GM21529 (cell line): ENCODE data around the gene POLDIP2.

Experiments
- ATAC-seq: cut with Tn5 transposase; IDR thresholded peaks from one replicate; pipeline ENCODE4 v1.9.1; 2021; ENCODE audit not compliant: unreplicated experiment

POLDIP2 gene

DNA sequence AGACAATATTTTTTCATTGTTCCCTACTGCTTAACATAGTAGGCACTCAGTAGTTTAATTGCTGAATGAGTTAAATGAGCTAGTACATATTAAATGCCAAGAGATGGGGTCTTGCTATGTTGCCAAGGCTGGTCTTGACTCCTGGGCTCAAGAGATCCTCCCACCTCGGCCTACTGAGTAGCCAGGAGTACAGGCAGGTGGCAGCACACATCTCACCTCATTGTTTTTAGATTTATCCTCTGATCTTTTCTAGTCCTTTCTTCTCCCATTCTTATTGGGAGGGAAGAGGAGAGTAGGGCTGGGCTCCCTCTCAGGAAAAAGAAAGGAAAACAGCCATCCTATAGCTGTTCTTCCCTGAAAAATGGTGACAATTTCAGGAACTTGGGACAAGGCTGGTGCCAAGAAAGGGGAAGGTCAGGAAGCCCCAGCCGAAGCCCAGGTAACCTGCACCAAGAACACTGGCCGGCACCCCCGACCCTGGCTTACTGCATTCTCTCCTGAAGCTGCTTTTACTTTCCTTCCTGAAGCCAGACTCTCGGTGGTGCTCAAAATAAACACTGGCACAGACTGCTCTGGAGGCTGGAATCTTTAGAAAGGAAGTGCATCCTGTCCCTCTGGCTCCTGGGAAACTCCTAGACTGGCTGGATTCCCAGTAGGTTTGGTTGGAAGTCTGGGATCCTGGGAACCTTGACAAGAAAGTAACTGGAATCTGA, 19.1 kb downstream of the POLDIP2 start:
- ATAC-seq, result no peak

GRCh38 chr17:28335959-28336871, 21.1 kb downstream of the POLDIP2 start:
- ATAC-seq, result no peak

GRCh38 chr17:28335201-28335958, 21.9 kb downstream of the POLDIP2 start, which contains the start of the genes IFT20 and TNFAIP1:
TSS of gene IFT20 (minus strand) at chr17:28335472. CDS start at chr17:28331985, 3,487 bp downstream.
TSS of gene TNFAIP1 (plus strand) at chr17:28335761. CDS start at chr17:28339522, 3,761 bp downstream.
- ATAC-seq, result peak; percentile 93

DNA sequence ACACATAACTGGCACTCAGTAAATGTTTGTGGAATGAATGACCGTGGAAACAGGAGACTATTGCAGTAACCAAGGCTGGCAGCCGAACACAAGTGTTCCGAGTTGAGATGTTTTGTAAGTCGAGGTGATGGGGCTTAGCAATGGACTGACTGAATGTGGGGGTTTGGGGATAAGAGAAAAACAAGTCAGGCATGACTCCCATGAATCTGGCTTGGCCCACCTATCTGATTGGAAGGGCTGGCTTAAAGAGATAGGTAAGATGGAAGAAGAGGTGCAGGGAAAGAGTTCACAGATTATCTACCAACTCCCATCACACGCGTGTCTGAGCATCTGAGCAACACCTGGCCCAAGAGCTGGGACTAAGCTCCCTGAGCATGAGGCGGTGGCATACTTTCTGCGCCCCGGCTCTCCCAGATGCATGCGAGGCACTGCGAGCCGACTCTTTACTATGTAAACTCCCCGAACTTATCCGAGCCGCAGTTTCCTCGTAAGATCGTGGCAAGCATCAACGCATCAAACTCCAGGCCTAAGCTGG, 22.6 kb downstream of the POLDIP2 start:
- no peak for ATAC-seq

DNA sequence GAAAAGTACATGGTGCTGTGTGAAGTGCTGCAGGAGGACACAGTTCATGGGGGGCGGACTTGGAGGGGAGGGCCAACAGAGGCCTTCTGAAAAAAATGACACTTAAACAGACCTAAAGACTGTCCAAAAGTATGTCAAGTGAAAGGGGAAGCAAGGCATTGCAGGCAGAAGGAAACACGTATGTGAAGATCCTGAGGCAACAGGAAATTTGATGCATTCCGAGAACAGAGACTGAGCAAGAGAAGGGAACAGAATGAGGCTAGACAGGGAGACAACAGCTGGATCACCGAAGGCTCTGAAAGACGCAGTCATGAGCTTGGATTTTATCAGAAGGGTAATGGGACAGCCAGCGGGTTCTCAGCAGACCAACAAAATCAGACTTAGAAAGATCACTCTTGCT, 23.2 kb downstream of the POLDIP2 start:
- no peak for ATAC-seq

DNA sequence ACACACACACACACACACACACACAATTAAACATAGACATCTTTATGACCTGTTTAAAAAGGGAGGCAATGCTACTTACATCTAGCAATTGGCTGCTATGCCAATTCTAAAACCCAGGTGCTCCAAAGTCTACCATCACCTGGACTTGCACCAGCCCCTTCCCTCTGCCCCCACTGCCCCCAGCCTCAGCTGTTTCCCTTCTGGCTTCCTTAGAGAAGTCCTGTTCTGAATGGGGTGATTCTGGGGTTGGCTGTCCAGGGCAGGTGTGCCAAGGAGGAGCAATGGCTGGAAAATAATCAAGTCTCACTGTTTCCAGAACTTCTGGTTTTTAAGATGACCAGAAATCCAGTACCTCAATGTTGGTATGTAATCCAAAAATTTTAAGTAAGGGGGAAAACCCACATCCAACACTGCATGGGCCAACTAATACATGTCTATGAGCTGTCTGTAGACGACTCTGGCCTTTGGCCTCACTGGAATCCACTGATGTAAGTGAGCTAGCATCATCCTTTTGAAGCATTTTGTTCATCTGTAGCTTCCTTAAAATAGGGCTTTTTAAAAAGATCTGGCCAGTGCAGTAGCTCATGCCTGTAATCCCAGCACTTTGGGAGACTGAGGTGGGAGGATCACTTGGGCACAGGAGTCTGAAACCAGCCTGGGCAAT, 24.1 kb downstream of the POLDIP2 start:
- no peak for ATAC-seq

GRCh38 chr17:28331891-28332420, 25.4 kb downstream of the POLDIP2 start:
- ATAC-seq, result no peak

DNA sequence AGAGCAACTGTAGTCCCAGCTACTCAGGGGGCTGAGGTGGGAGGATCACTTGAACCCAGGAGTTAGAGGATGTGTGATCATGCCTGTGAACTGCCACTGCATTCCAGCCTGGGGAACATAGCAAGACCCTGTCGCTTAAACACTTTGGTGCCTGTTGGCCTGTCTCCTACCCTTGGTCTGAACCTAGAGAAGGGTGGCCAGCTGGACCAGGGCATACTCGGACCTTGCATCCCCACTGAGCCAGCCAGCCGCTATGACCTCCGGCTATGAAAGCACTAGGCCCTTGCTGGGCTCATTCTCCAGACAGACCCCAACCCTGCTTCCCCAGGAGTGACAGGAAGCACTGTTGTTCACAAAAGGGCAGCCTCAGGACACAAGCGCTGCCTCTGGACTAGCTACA, 26.7 kb downstream of the POLDIP2 start:
- no peak for ATAC-seq

DNA sequence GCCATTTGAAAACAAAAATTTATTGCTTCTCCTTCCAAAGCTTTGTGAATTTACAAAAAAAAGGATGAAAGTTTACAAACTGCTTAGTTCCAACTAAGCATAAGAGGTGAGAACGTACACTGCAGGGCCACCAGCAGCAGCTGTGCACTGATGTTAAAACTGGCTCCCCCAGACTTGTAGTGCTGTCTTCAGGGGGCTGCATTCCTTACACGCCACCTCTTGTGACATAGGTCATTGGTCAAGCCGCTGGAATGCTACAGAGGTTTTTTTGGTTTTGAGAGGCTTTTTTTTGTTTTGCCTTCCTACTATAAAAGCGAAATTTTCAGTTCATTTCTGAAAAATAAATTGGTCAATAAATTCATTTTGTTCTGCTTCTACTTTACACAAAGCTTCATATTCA, 29.0 kb downstream of the POLDIP2 start:
- ATAC-seq, result no peak

GRCh38 chr17:28327709-28328108, 29.6 kb downstream of the POLDIP2 start:
- ATAC-seq, result no peak

GRCh38 chr17:28327031-28327607, 30.2 kb downstream of the POLDIP2 start:
- peak; percentile 82 for ATAC-seq

DNA sequence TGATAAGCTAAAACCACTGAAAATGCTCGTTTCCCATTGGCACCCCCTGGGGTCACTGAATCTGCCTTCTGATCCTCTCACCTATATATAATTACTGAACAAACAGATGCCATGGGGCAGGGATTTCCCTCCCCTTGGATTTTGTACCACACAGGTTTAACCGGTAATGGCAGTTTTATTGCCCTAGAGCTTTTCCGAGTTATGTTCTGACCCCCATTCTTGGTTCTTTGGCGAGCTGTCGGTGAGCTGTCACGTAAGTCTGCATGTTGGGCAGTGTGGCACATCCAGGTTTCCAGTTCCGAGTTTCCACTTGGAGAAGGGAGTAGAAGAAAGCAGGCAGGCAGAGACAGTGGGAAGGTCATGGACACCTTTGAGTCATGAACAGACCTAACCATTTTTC, 31.2 kb downstream of the POLDIP2 start:
- ATAC-seq, result no peak

GRCh38 chr17:28325211-28325610, 32.1 kb downstream of the POLDIP2 start:
- no peak for ATAC-seq

- no peak for ATAC-seq
Measured at GRCh38 chr17:28324781-28325180, 32.5 kb downstream of the POLDIP2 start.

DNA sequence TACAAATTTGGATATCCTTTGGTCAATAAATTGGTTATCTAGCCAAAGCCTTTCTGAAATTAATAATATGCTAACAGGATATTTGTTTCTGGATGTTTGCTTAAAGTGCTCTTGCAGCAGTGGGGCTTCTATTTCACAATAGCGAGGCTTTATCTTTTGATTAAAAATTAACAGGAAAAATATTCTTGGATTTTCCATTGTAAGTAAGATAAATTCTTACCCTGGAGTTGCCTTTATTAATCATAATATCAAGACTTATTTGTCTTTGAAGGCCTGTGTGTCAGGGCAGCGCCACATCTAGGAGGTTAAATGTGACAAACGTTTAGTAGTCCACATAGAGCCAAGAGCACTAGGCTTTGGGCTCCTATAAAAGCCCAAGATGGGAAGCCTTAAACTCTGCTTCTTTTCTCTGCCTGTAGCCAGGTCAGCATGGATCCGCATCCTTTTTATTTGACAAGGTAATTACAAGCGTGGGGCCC, 33.0 kb downstream of the POLDIP2 start:
- no peak for ATAC-seq

DNA sequence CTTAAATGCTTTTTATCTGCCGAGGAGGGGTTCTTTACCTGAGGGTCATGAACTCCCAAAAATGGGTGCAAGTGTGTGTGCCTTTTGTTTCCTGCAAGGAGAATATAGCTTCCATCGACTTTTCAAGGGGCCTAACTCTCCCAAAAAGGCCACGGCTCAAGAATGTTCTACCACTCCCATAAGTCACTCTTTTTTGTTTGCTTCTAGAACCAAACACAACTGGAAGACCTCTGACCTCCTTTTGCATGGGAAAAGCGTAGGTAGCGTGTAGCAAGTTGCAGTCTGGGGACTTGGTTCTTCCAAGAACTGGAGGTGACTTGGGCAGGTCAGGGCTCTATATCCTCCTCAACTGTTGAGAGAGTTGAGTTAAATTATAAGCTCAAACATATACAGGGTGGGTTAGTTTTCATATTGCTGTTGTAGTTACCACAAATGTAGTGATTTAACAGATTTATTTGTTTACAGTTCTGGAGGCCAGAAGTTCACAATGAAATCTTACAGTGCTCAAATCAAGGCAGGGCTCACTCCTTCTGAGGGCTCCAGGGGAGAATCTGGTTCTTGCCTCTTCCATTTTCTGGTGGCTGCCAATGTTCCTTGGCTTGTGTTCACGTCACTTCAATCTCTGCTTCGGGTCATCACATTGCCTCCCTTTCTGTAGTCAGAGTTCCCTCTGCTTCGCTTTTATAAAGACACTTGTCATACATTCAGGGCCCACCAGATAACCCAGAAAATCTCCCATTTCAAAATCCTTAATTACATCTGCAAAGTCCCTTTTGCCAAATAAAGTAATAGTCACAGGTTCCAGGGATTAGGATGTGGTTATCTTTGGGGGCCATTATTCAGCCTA, 36.9 kb downstream of the POLDIP2 start:
- ATAC-seq, result no peak

- no peak for ATAC-seq
Measured at GRCh38 chr17:28319598-28319935, 37.8 kb downstream of the POLDIP2 start.

DNA sequence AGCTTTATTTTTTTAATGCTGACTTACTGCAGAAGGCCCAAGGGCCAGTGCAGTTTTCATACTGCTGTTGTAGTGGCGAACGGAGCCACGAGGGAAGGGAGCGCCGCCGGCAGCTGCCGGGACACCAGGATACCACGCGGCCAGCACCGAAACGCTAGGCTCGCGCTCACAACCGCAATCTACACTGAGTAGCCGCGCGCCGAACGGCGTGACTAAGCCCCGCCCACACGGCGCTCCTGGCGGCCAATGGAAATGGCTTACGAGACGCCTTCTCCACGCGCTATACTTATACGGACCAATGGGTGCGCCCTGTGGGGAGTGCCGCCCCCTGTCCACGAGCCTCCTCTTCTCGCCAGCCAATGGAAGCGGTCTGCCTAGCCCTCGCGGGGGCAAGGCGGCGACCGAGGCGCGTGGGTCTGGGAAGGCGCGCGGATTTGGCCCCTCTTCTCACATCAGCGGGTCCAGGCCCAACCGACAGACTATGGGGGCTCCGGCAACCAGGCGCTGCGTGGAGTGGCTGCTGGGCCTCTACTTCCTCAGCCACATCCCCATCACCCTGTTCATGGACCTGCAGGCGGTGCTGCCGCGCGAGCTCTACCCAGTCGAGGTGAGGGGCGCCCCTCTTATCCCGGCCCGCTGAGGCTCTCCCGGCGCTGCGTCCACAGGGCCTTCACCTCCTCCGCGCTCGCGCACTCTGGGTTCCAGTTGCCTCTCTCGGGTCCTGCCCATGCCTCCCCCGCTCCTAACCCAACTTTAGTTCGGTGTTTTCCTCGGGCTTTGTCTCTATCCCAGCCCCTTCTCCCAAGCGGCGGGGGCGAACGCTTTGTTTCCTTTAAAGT, 38.3 kb downstream of the POLDIP2 start, which contains the start of gene TMEM97:
Gene TMEM97, plus strand, starts transcription at position 442 of the 839 bp plus-strand sequence. Its CDS starts 40 bp downstream, at position 482.
- ATAC-seq, result peak; percentile 97
